ENCODE data around the gene ZNF296. TPM values are rescaled to one million over a fixed set of nuclear protein-coding genes. Genes with fewer than 3 reads are reported as not detected.
"Not testable (repeated sequence)": the region's sequence is repeated elsewhere in the genome, so short reads cannot be mapped to it uniquely, and the experiment has no call there.

Gene ZNF296
- total and polyA plus RNA-seq, 11 donors, result 0.16 to 1.2 (median 0.36) TPM; not detected in 2

- Histone ChIP-seq H3K4me1 (peaks cover 0 to 12% (median 4%) of the 10 kb centered on the region in 12 donors), H3K27me3 (no peaks in the 10 kb centered on the region), H3K4me3 (no peak overlapping the region), H3K36me3 (no peaks in the 10 kb centered on the region), H3K9me3 (no peaks in the 10 kb centered on the region), H3K27ac (no peak overlapping the region)
- DNase-seq, result no peak
- TF ChIP-seq, protein P1, sequence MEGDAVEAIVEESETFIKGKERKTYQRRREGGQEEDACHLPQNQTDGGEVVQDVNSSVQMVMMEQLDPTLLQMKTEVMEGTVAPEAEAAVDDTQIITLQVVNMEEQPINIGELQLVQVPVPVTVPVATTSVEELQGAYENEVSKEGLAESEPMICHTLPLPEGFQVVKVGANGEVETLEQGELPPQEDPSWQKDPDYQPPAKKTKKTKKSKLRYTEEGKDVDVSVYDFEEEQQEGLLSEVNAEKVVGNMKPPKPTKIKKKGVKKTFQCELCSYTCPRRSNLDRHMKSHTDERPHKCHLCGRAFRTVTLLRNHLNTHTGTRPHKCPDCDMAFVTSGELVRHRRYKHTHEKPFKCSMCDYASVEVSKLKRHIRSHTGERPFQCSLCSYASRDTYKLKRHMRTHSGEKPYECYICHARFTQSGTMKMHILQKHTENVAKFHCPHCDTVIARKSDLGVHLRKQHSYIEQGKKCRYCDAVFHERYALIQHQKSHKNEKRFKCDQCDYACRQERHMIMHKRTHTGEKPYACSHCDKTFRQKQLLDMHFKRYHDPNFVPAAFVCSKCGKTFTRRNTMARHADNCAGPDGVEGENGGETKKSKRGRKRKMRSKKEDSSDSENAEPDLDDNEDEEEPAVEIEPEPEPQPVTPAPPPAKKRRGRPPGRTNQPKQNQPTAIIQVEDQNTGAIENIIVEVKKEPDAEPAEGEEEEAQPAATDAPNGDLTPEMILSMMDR (IDR thresholded peaks at IDR 0.05), result no peak
- TF ChIP-seq POLR2A (IDR thresholded peaks at IDR 0.05), result no peak
- intact Hi-C loops (cut with DNase I), result no loop called here
- 78 to 83% (median 81%) methylated on average over 9 of the region's 9 CpGs for WGBS, 4 donors
- no peak for ATAC-seq
Observed at GRCh38 chr19:45123440-45123850, 47.2 kb upstream of the ZNF296 start.

GRCh38 chr19:45122832-45123231 lies 46.6 kb upstream of the ZNF296 start:
- WGBS, 4 donors, result 82 to 92% (median 87%) methylated on average over 5 to 6 of the region's 6 CpGs
- DNase-seq (no peak), ATAC-seq (no peak)
- H3K27me3 ChIP-seq, result no peaks in the 10 kb centered on the region
- TF ChIP-seq, protein P1 (IDR thresholded peaks at IDR 0.05), result no peak
- TF ChIP-seq POLR2A (IDR thresholded peaks at IDR 0.05), result no peak
- intact Hi-C loops (cut with DNase I), result no loop called here
- no peak overlapping the region for H3K27ac ChIP-seq
- peaks cover 0 to 18% (median 9%) of the 10 kb centered on the region in 12 donors for H3K4me1 ChIP-seq
- H3K9me3 ChIP-seq, result no peaks in the 10 kb centered on the region
- H3K36me3 ChIP-seq, result no peaks in the 10 kb centered on the region
- H3K4me3 ChIP-seq, result no peak overlapping the region

- H3K9me3 ChIP-seq, result no peaks in the 10 kb centered on the region
- no peaks in the 10 kb centered on the region for H3K27me3 ChIP-seq
- H3K4me3 ChIP-seq, result no peak overlapping the region
- no peak for DNase-seq
- intact Hi-C loops (cut with DNase I), result no loop called here
- TF ChIP-seq, protein P1 (IDR thresholded peaks at IDR 0.05), result no peak
- no peak for TF ChIP-seq POLR2A (IDR thresholded peaks at IDR 0.05)
- no peaks in the 10 kb centered on the region for H3K36me3 ChIP-seq
- H3K27ac ChIP-seq, result no peak overlapping the region
- 82 to 91% (median 90%) methylated on average over 9 to 11 of the region's 11 CpGs for WGBS, 4 donors
- ATAC-seq, result no peak
- H3K4me1 ChIP-seq, result peaks cover 0 to 26% (median 14%) of the 10 kb centered on the region in 12 donors
Observed at GRCh38 chr19:45121827-45122345, 45.6 kb upstream of the ZNF296 start.

- intact Hi-C loops (cut with DNase I), result no loop called here
- whole genome bisulfite sequencing, 4 donors, result 90 to 94% (median 91%) methylated on average over 5 to 6 of the region's 6 CpGs
- H3K27me3 ChIP-seq, result no peaks in the 10 kb centered on the region
Observed at GRCh38 chr19:45119582-45119981, 43.3 kb upstream of the ZNF296 start.

GRCh38 chr19:45118591-45119355 lies 42.5 kb upstream of the ZNF296 start:
- H3K27ac ChIP-seq; DNase-seq; H3K4me3 ChIP-seq; H3K36me3 ChIP-seq; ATAC-seq; H3K9me3 ChIP-seq; H3K27me3 ChIP-seq; intact Hi-C loops (cut with DNase I): not testable (repeated sequence)
- peaks cover 0 to 27% (median 14%) of the 10 kb centered on the region in 12 donors for H3K4me1 ChIP-seq
- 52 to 59% (median 54%) methylated on average over 18 of the region's 18 CpGs for WGBS, 4 donors

More at GRCh38 chr19:45119582-45119981, 43.3 kb upstream of the ZNF296 start:
- ATAC-seq (no peak), DNase-seq (no peak)
- Histone ChIP-seq H3K4me1 (peaks cover 0 to 27% (median 14%) of the 10 kb centered on the region in 12 donors), H3K36me3 (no peaks in the 10 kb centered on the region), H3K9me3 (no peaks in the 10 kb centered on the region), H3K27ac (no peak overlapping the region), H3K4me3 (no peak overlapping the region)
- TF ChIP-seq, protein P1 (IDR thresholded peaks at IDR 0.05), result no peak
- TF ChIP-seq POLR2A (IDR thresholded peaks at IDR 0.05), result no peak
